Measurements from ENCODE around the gene PRLHR.

The PRLHR gene

GRCh38 chr10:118586911-118587310 lies 8.5 kb downstream of the PRLHR start:
- DNase-seq = no peak

- no peak for DNase-seq
Measured at GRCh38 chr10:118585794-118586193, 9.7 kb downstream of the PRLHR start.

DNA sequence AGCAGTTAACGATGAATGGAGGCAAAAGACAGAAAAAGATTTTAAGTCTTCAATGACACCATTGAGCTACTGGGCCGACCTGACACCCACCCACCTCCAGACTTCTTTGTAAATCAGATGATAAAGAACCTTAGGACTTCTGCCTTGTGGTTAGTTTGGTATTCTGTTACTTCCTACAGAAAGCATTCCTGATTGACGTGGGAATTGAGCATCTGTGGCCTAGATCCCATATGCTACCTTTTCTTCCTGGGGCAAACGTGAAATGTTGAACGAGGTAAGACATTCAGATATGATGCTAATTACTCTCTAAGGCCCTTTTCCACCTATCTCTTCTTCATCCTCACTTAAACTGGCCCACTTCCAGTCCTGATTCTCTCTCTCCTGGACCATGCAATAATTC lies 10.2 kb downstream of the PRLHR start:
- no peak for DNase-seq

DNA sequence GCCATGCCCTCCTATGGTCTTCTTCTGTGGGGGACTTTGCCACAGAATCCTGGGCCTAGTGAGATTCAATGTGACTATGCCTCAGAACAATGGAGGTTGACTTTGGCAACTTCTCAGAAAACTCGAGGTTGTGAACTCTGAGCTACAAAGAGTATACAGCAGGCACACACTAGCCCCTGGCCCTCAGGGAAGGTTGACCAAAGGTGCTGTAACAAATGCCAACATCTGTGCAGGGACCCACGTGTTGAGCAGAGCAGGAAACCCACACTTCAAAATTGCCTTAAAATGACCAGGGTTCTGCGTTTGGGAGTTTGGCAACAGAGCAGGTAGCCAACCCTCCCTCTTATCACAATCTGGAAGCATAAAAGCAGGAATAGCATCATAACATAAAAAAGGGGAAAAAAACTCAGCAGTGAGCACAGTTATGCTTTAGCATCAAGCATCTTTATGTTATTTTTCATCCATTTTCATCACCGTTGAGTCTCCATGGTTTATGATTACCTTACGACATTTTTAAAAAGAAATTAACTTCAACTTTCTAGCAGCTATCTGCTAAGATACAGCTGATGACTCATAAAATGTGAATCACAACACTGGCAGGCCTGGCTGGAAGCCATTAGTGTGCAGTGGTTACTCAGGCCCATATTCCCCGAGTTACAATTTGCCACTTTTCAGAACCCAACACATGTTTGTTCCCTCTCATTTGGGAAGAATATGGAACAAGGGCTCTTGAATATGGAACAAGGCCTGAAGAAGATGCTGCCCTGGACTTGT lies 11.1 kb downstream of the PRLHR start:
- no peak for DNase-seq

GRCh38 chr10:118583611-118584010 lies 11.8 kb downstream of the PRLHR start:
- DNase-seq = no peak

- DNase-seq = no peak
Measured at GRCh38 chr10:118582511-118582910, 12.9 kb downstream of the PRLHR start.

- no peak for DNase-seq
Measured at GRCh38 chr10:118581340-118581739, 14.1 kb downstream of the PRLHR start.

DNA sequence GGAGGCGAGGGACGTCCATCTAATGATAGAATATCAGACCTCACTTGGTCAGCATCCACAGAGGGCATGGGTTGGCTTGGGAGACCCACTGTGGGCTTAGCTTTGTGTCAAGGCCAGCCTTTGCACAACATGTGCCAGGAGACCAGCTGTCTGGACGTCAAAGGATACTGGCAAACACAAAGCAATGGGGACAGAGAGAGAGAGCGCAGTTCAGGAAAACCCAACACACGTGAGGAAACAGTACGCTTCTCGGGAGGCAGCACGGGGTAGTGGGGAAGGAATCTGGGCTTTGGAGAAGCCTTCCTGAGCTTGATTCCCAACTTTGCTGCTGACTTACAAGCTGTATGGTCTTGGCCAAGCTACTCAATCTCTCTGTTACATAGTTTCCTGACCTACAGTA lies 14.7 kb downstream of the PRLHR start:
- DNase-seq = no peak

DNA sequence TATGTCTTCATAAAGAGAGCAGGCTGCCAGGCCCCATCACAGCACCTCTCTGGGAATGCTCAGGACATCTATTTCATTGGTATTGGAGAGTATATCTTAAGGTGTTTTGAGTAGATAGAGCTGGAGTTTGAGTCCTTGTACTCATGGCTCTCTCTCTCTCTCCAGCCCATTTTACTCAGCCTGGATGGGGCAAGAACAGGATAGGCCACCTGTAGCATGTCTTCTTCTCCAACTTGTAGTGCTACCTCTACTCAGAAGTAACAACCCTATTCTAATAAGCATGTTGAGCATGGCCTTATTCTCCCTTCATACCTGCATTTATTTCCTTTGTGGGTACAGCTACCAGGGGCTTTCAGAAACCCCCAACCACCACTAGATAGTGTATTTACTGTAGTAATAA lies 21.9 kb downstream of the PRLHR start:
- no peak for DNase-seq

DNA sequence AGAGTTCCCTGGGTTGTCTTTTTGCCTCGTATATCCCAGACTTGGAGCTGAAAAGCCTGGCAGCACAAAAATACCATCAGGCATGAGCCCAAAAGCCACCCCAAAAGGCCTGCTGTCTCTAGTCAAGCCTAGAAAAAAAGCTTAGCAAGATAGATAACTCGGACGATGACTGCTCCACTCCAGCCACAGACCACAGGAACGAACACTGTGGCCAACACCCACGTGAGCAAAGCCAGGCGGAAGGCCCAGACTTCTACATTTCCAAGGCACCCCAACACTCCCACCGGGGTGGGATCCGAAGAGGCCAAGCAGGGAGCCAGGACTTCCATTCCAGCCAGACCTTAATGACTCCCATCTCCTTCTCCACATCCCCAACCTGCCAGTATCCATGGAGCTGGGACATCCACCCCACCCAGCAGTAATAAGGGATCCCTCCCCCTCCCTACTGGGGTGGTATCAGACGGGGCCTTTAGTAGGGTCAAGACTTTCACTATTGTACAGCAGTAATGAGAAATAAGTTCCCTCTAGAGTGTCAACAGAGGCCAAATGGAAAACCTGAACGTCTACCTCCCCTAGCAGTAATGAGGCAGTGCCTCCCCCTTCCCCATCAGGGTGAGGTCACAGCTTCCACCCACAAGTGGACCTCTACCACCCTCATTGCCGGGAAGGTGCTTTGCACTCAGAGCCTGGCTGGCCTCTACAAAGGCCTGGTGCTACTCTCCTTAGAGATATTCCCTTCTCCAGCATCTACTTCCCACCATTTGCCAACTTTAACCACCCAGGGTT lies 23.0 kb downstream of the PRLHR start:
- DNase-seq = no peak

DNA sequence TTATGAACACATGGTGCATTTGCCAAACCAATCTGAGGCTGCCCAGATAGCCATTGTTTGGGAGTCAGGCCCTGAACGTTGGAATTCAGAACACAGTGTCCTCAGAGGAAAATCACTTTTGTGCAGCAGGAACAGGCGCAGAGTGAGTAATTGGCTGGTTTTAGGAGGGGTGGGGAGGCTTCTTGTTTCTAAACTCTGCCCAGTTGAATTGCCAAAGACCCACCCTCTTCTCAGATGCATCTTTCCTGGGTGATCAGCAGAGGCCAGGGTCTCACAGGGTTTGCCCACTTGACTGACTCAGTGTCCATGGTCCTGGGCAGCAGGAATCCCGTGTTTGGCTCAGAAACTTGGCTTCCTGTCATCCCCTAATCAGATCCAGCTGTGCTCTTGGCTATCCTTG lies 24.3 kb downstream of the PRLHR start:
- no peak for DNase-seq

DNA sequence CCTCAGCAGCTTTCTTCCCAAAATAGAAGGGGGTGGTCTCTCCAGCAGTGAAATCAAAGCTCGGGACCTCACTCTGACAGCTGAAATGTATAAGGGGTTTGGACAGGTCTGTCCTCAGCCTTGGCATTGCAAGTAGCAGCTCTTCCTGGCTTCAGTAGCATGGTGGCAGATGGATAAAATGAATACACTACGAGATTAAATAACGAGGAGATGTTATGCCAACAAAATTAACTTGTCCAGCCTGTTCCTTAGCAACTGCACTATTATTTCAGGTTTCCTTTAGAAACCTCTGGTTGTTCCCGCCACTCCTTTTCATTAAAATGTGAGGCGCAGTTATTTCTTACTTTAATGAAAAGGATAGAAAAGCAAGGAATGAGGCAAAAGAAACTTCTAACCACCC lies 24.9 kb downstream of the PRLHR start:
- no peak for DNase-seq

GRCh38 chr10:118569882-118570252 lies 25.6 kb downstream of the PRLHR start:
- DNase-seq = no peak

- no peak for DNase-seq
Measured at GRCh38 chr10:118569241-118569881, 26.1 kb downstream of the PRLHR start.

- DNase-seq = peak; percentile 48 to 78
Measured at GRCh38 chr10:118568327-118568848, 27.1 kb downstream of the PRLHR start.

DNA sequence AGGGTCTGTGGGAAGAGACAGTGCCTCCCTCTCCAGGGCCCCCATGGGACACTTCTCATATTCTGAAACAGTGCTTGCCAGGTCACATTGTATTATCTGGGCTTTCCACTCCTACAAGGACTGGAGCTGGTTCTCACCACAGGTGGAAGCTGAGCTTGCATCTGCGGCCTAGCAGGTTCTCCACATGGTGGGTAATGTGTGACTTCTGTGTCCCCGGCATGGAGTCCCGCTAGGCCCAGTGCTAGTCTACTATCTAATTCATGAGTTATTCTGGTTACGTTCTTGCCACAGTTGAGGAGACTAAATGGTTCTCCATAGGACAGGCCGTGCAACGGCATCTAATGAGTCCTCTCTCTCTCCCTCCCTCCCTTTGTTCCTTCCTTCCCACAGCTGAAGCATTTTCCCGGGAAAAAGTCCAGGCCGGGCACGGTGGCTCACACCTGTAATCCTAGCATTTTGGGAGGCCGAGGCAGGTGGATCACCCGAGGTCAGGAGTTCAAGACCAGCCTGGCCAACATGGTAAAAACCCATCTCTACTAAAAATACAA lies 27.7 kb downstream of the PRLHR start:
- DNase-seq = no peak

DNA sequence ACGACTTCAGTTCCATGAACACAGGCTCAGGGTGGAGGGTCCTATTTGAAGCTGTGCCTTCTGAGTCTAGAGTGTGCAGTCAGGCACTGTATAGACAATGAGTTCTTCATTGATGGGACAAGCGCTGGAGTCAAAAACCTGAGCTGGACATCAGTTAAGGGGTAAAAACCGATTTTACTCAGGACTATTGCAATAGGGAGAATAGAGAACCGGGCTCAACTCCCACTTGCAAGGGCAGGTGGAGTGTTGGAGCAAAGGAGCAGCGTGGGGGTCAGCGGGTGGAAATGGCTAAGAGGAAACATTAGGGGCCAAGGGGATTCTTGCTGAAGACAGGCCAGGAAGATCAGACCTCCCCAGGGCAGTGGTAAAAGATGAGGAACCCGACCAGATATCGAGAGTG lies 28.5 kb downstream of the PRLHR start:
- no peak for DNase-seq

DNA sequence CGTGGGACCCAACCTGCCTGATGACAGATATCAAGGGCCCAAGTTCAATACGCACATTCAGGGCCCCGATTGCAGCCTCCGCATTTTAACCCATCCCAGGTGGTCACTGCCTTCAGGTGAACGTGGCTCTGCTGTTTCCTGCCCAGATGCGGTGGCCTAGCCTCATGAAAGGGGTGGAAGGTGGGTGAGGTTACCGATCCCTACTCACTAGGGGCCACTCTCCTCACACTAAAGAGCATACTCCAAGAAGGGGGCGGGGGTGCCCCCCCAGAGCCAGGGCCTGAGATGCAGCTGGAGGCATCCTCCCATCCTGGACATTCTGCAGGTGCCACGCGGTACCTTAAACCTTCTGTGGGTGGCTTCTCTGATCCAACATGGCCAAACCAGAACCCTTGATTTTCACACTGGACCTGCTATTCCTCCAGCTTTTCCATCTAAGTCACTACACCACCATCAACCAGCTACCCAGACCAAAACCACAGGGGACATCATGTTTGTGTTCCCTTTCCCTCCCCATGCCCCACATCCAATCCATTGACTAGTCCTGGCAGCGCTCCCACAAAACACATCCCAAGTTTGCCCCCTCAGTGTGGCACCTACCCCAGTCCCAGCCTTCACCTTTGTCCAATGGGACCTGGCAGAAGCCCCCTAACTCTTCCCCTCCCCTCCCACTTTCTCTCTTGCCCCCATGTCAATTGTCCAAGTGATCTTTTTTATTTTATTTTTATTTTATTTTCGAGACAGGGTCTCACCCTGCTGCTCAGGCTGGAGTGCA lies 30.0 kb downstream of the PRLHR start:
- no peak for DNase-seq

DNA sequence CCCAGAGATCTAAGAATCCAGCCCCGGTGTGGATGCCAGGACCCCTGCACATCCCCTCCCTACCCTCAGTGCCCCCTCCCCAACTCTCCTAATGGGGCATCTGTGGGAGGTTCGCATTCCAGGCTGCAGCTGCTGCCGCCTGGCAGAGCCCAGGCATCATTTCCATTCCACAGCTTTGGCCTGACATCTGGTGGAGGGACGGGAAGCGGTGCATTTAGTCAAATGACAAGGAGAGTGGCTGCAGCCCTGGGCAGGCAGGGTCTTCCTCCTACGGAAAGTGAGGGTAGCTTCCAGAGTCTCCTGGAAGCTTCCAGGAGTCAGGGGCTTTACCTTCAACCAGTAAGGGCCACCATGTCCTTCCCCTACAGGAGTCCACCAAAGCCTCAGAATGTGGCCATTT lies 30.8 kb downstream of the PRLHR start:
- no peak for DNase-seq

DNA sequence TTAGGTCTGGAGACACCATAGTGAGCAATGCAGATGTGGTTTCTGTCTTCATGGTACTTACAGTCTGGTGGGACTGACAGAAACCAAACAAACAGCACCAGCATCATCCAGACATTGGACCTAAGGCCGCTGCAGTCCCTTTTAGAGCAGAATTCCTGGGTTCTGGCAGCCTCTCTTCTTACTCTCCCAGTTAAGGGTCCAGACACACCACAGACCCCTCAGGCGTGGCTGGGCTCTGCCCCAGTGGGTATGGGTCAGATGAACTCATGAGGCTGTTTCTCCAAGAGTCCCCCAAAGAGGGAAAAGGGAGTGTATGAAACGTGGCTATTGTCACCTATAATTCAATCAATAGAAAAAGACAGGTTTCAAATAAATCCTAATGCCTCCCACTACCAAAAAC lies 31.3 kb downstream of the PRLHR start:
- DNase-seq = no peak

DNA sequence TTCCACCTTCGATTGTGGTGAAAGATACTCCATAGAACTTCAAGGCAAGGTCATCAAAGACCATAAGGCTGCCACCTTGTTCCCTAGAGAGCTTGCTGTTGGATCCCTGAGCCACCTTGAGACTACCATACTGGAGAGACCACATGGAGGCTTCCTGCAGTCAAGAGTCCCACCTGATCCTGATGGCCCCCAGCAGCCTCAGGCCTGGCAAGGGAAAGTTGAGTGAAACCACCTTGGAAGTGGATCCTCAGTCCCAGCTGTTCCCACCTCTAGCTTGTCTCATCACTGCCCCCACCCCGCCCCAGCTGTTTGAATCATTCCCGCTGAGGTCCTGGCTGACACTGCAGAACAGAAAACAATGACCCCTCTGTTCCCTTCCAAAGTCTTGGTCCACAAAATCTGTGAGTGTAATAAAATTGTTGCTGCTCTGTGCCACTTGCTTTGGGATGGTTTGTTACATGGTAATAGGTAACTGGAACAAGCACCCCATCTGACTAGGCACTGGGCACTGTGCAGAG lies 32.0 kb downstream of the PRLHR start:
- DNase-seq = no peak

DNA sequence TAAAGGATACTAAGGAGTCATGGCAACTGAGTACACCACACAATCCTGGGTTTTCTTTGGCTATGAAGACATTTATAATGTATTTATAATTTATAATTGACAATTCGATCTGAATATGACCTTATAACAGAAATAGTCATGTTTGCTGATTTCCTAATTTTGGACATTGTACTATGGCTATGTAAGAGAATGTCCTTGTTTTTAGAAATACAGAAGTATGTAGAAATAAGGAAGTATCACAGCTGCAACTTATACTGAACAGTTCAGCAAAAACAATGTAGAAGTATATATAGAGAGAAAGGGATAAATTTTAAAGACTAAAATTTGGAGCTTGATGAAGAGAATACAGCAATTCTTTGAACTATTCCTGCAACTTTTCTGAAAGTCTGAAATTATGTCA lies 32.6 kb downstream of the PRLHR start:
- no peak for DNase-seq

Data from CD4-positive, alpha-beta T cell treated with Interferon alpha-2 for 1 hour (primary cell).